Thyroid gland (tissue), 4 donors: ENCODE measurements around the gene TUBD1. TPM values are rescaled to one million over a fixed set of nuclear protein-coding genes. Genes with fewer than 3 reads are reported as not detected.

ENCODE experiments used
- DNase-seq, 2 donors: peaks; one replicate each; pipeline ENCODE4 v3.0.0-alpha.2; 2019
- H3K27ac ChIP-seq, 3 donors: fragments of 200-600 bp; sonication (generic); 1 replicate in 2 of 3; 2 replicates in 1 of 3; pipeline ENCODE4 v1.5.1; 2016 to 2019; ENCODE audit warnings: mild to moderate bottlenecking in 1 of 3, moderate library complexity in 1 of 3
- H3K27me3 ChIP-seq: fragments of 200-600 bp; sonication (generic); one replicate; pipeline ENCODE4 v1.5.1; 2019
- H3K36me3 ChIP-seq, 2 donors: fragments of 200-600 bp; sonication (generic); one replicate each; pipeline ENCODE4 v1.5.1; 2016 to 2019
- H3K4me1 ChIP-seq, 2 donors: fragments of 200-600 bp; sonication (generic); one replicate each; pipeline ENCODE4 v1.5.1; 2017 to 2019
- H3K4me3 ChIP-seq, 3 donors: fragments of 200-600 bp; sonication (generic); replicated peaks in 1 of 3; 1 replicate in 2 of 3; 2 replicates in 1 of 3; pipeline ENCODE4 v1.5.1; 2016; ENCODE audit warnings: mild to moderate bottlenecking in 1 of 3
- H3K9me3 ChIP-seq: fragments of 200-600 bp; sonication (generic); one replicate; pipeline ENCODE4 v1.5.1; 2017
- CTCF ChIP-seq, 6 experiments: fragments of 200-600 bp in 3 of 6; fragments of 450-650 bp in 3 of 6; sonication (generic) in 3 of 6; IDR thresholded peaks; one replicate each; pipeline ENCODE4 v1.5.1; 2016 to 2019; ENCODE audit warnings: antibody characterized with exemption in 6 of 6, mild to moderate bottlenecking in 2 of 6, inconsistent platforms in 1 of 6, moderate library complexity in 1 of 6
- POLR2A ChIP-seq, 2 donors: fragments of 450-650 bp; IDR thresholded peaks; one replicate each; pipeline ENCODE4 v1.6.1; 2017; ENCODE audit warnings: antibody characterized with exemption in 2 of 2, mild to moderate bottlenecking in 2 of 2, moderate library complexity in 1 of 2
- WGBS, 2 donors: methylation state at CpG; one replicate each; pipeline ENCODE4 v1.1.5; 2017; 5-methylcytosine and 5-hydroxymethylcytosine counted together
- intact Hi-C: fragments of 100-400 bp; cut with DNase I; formaldehyde crosslinking; loops from one replicate; pipeline ENCODE4 v1.15.1; 2023
- total RNA-seq, 4 donors: library from RNA; depleted of rRNA; stranded (reverse); fragments of >200 nt; gene quantifications; one replicate each; pipeline ENCODE4 v1.2.3, GENCODE V29; 2016

Gene TUBD1
- total RNA-seq, 4 donors from 2014 or later, result 11.2 to 28.4 (median 17.9) TPM

- H3K4me1 ChIP-seq, result peaks cover 31 to 38% of the 10 kb centered on the region in 2 donors
- H3K27ac ChIP-seq, result peak overlapping the region; percentile 93 to 98 (median 97)
- TF ChIP-seq CTCF (IDR thresholded peaks at IDR 0.05) (no peak), POLR2A (IDR thresholded peaks at IDR 0.05) (peak in 1 of 2 donors; percentile 60)
- DNase-seq, result peak; percentile 37 to 47
- no peaks in the 10 kb centered on the region for H3K27me3 ChIP-seq
- H3K4me3 ChIP-seq, result peak overlapping the region in 2 of 3 donors; percentile 35 to 47
- intact Hi-C loops, result no loop called here
- H3K36me3 ChIP-seq, result peaks cover 0 to 13% of the 10 kb centered on the region in 2 donors
- WGBS, 2 donors, result 12 to 15% methylated on average over 4 of the region's 4 CpGs
- no peaks in the 10 kb centered on the region for H3K9me3 ChIP-seq
Observed at GRCh38 chr17:59840329-59841090, 52.2 kb downstream of the TUBD1 start.

- TF ChIP-seq POLR2A (IDR thresholded peaks at IDR 0.05), result peak in 1 of 2 donors; percentile 74
- no peak for TF ChIP-seq CTCF (IDR thresholded peaks at IDR 0.05)
- peaks cover 24 to 31% of the 10 kb centered on the region in 2 donors for H3K4me1 ChIP-seq
- H3K36me3 ChIP-seq, result peaks cover 0 to 13% of the 10 kb centered on the region in 2 donors
- H3K9me3 ChIP-seq, result no peaks in the 10 kb centered on the region
- no peak for DNase-seq
- peak overlapping the region in 2 of 3 donors; percentile 35 to 47 for H3K4me3 ChIP-seq
- intact Hi-C loops, result no loop called here
- peak overlapping the region; percentile 93 to 98 (median 97) for H3K27ac ChIP-seq
- H3K27me3 ChIP-seq, result no peaks in the 10 kb centered on the region
- WGBS, 2 donors, result 12 to 16% methylated on average over 6 of the region's 6 CpGs
Observed at GRCh38 chr17:59839651-59840328, 53.0 kb downstream of the TUBD1 start.

GRCh38 chr17:59838052-59838916, 54.5 kb downstream of the TUBD1 start:
- Histone ChIP-seq H3K9me3 (no peaks in the 10 kb centered on the region), H3K36me3 (peaks cover 0 to 13% of the 10 kb centered on the region in 2 donors), H3K27ac (peak overlapping the region; percentile 93 to 98 (median 97)), H3K4me3 (peak overlapping the region; percentile 35 to 58 (median 47)), H3K4me1 (peaks cover 18 to 28% of the 10 kb centered on the region in 2 donors), H3K27me3 (no peaks in the 10 kb centered on the region)
- intact Hi-C loops, result no loop called here
- no peak for TF ChIP-seq POLR2A (IDR thresholded peaks at IDR 0.05)
- 2 to 4% methylated on average over 8 of the region's 8 CpGs for WGBS, 2 donors
- DNase-seq, result peak in 1 of 2 donors; percentile 26

GRCh38 chr17:59837308-59838051, 55.3 kb downstream of the TUBD1 start:
- Histone ChIP-seq H3K4me3 (peak overlapping the region in 2 of 3 donors; percentile 35 to 47), H3K27ac (peak overlapping the region; percentile 93 to 98 (median 97)), H3K4me1 (peaks cover 18 to 28% of the 10 kb centered on the region in 2 donors), H3K9me3 (no peaks in the 10 kb centered on the region), H3K36me3 (peaks cover 0 to 13% of the 10 kb centered on the region in 2 donors), H3K27me3 (no peaks in the 10 kb centered on the region)
- DNase-seq, result peak; percentile 87 to 89
- TF ChIP-seq POLR2A (IDR thresholded peaks at IDR 0.05), result peak; percentile 78 to 95
- TF ChIP-seq CTCF (IDR thresholded peaks at IDR 0.05), result no peak
- intact Hi-C loops, result no loop called here
- WGBS, 2 donors, result 1 to 2% methylated on average over 8 of the region's 8 CpGs
